HEK293 (cell line): ENCODE results near the gene TCOF1.

Source experiments
- CTCF ChIA-PET: fragments of 350-600 bp; formaldehyde crosslinking; extraction: SDS; loops from one replicate; lab custom pipeline; 2021; ENCODE audit warnings: antibody characterized with exemption; lab: Yijun Ruan, JAX
- POLR2A ChIA-PET: fragments of 300-600 bp; formaldehyde crosslinking; extraction: SDS; loops from one replicate; lab custom pipeline; 2020; ENCODE audit warnings: antibody characterized with exemption, inconsistent platforms; lab: Yijun Ruan, JAX
- H3K27ac ChIP-seq: fragments of 200-500 bp; sonication (Bioruptor generic); 2 replicates; pipeline ENCODE4 v1.5.1; 2014; ENCODE audit warnings: low read depth, low read length, control low read depth, inconsistent platforms; ENCODE audit errors: extremely low read depth
- H3K36me3 ChIP-seq, 2 experiments: fragments of 200-500 bp in 1 of 2; sonication (Bioruptor generic) in 1 of 2; 1 replicate in 1 of 2; 2 replicates in 1 of 2; pipeline ENCODE4 v1.5.1; 2014 to 2017; ENCODE audit warnings: inconsistent platforms in 2 of 2, low read length in 2 of 2; ENCODE audit not compliant: control insufficient read depth in 2 of 2, insufficient read depth in 1 of 2
- H3K4me1 ChIP-seq: fragments of 200-500 bp; sonication (Bioruptor generic); 2 replicates; pipeline ENCODE4 v1.5.1; 2014; ENCODE audit warnings: mild to moderate bottlenecking, low read length, inconsistent platforms; ENCODE audit not compliant: control insufficient read depth, insufficient read depth
- H3K4me3 ChIP-seq: 2 replicates; pipeline ENCODE4 v1.5.1; 2011; ENCODE audit warnings: low read depth, mild to moderate bottlenecking, control low read depth, low read length, moderate library complexity
- H3K9me3 ChIP-seq: fragments of 200-500 bp; sonication (Bioruptor generic); 2 replicates; pipeline ENCODE4 v1.5.1; 2014; ENCODE audit warnings: low read depth, low read length, inconsistent platforms; ENCODE audit not compliant: control insufficient read depth, insufficient read depth
- CTCF ChIP-seq: fragments of 450-650 bp; formaldehyde crosslinking; IDR thresholded peaks from 2 replicates; pipeline ENCODE4 v1.5.1; 2016; ENCODE audit warnings: missing biosample characterization, missing genetic modification characterization
- GFI1B ChIP-seq: fragments of 450-650 bp; formaldehyde crosslinking; IDR thresholded peaks from 2 replicates; pipeline ENCODE4 v1.5.1; 2016; ENCODE audit warnings: missing biosample characterization, missing genetic modification characterization
- KLF1 ChIP-seq: fragments of 450-650 bp; formaldehyde crosslinking; IDR thresholded peaks from 2 replicates; pipeline ENCODE4 v1.5.1; 2016; ENCODE audit warnings: missing biosample characterization, missing genetic modification characterization
- KLF10 ChIP-seq: fragments of 450-650 bp; IDR thresholded peaks from 2 replicates; pipeline ENCODE4 v1.5.1; 2018; ENCODE audit warnings: missing biosample characterization, mild to moderate bottlenecking, missing genetic modification characterization
- KLF17 ChIP-seq: fragments of 450-650 bp; formaldehyde crosslinking; IDR thresholded peaks from 2 replicates; pipeline ENCODE4 v1.5.1; 2016; ENCODE audit warnings: missing biosample characterization, missing genetic modification characterization
- KLF7 ChIP-seq: fragments of 450-650 bp; formaldehyde crosslinking; IDR thresholded peaks from 2 replicates; pipeline ENCODE4 v1.5.1; 2016; ENCODE audit warnings: missing biosample characterization, missing genetic modification characterization, borderline replicate concordance
- REPIN1 ChIP-seq: fragments of 450-650 bp; formaldehyde crosslinking; IDR thresholded peaks from 2 replicates; pipeline ENCODE4 v1.5.1; 2017; ENCODE audit warnings: missing biosample characterization, missing genetic modification characterization, low read depth
- SP2 ChIP-seq: fragments of 450-650 bp; formaldehyde crosslinking; IDR thresholded peaks from 2 replicates; pipeline ENCODE4 v1.5.1; 2016; ENCODE audit warnings: missing biosample characterization, missing genetic modification characterization
- SP7 ChIP-seq: fragments of 450-650 bp; formaldehyde crosslinking; IDR thresholded peaks from 2 replicates; pipeline ENCODE4 v1.5.1; 2016; ENCODE audit warnings: missing biosample characterization, missing genetic modification characterization
- YY2 ChIP-seq: fragments of 450-650 bp; formaldehyde crosslinking; IDR thresholded peaks from 2 replicates; pipeline ENCODE4 v1.5.1; 2016; ENCODE audit warnings: missing biosample characterization, missing genetic modification characterization
- ZBTB20 ChIP-seq: fragments of 450-650 bp; formaldehyde crosslinking; IDR thresholded peaks from 2 replicates; pipeline ENCODE4 v1.5.1; 2016; ENCODE audit warnings: missing biosample characterization, missing genetic modification characterization
- ZBTB7A ChIP-seq: fragments of 450-650 bp; formaldehyde crosslinking; IDR thresholded peaks from 2 replicates; pipeline ENCODE4 v1.5.1; 2016; ENCODE audit warnings: low read depth, missing biosample characterization, missing genetic modification characterization
- ZNF138 ChIP-seq: fragments of 450-650 bp; formaldehyde crosslinking; IDR thresholded peaks from 2 replicates; pipeline ENCODE4 v1.5.1; 2016; ENCODE audit warnings: missing biosample characterization, missing genetic modification characterization, borderline replicate concordance
- ZNF24 ChIP-seq: fragments of 450-650 bp; formaldehyde crosslinking; IDR thresholded peaks from 2 replicates; pipeline ENCODE4 v1.5.1; 2016; ENCODE audit warnings: missing biosample characterization, missing genetic modification characterization
- ZNF354C ChIP-seq: fragments of 450-650 bp; formaldehyde crosslinking; IDR thresholded peaks from 2 replicates; pipeline ENCODE4 v1.5.1; 2016; ENCODE audit warnings: missing biosample characterization, missing genetic modification characterization, low read depth, borderline replicate concordance
- ZNF366 ChIP-seq: fragments of 450-650 bp; formaldehyde crosslinking; conservative IDR thresholded peaks from 2 replicates; pipeline ENCODE4 v1.5.1; 2016; ENCODE audit warnings: missing biosample characterization, missing genetic modification characterization
- ZNF510 ChIP-seq: fragments of 450-650 bp; formaldehyde crosslinking; IDR thresholded peaks from 2 replicates; pipeline ENCODE4 v1.5.1; 2018; ENCODE audit warnings: mild to moderate bottlenecking, missing genetic modification characterization, missing biosample characterization; ENCODE audit not compliant: insufficient replicate concordance
- ZNF664 ChIP-seq: fragments of 450-650 bp; formaldehyde crosslinking; IDR thresholded peaks from 2 replicates; pipeline ENCODE4 v1.5.1; 2016; ENCODE audit warnings: missing biosample characterization, missing genetic modification characterization
- ZNF704 ChIP-seq: fragments of 450-650 bp; formaldehyde crosslinking; IDR thresholded peaks from 2 replicates; pipeline ENCODE4 v1.5.1; 2016; ENCODE audit warnings: missing biosample characterization, missing genetic modification characterization
- ZNF776 ChIP-seq: fragments of 450-650 bp; formaldehyde crosslinking; IDR thresholded peaks from 2 replicates; pipeline ENCODE4 v1.5.0; 2017; ENCODE audit warnings: missing biosample characterization, missing genetic modification characterization, borderline replicate concordance
- ZSCAN23 ChIP-seq: fragments of 450-650 bp; formaldehyde crosslinking; IDR thresholded peaks from 2 replicates; pipeline ENCODE4 v1.5.1; 2016; ENCODE audit warnings: missing biosample characterization, missing genetic modification characterization
- TF ChIP-seq, protein P1 (sequence below): fragments of 450-650 bp; formaldehyde crosslinking; IDR thresholded peaks from 2 replicates; pipeline ENCODE4 v1.5.1; 2017; ENCODE audit warnings: missing biosample characterization, missing genetic modification characterization
- TF ChIP-seq, protein P2 (sequence below): fragments of 450-650 bp; formaldehyde crosslinking; IDR thresholded peaks from 2 replicates; pipeline ENCODE4 v1.5.1; 2016; ENCODE audit warnings: missing biosample characterization, missing genetic modification characterization, low read depth
- TF ChIP-seq, protein P3 (sequence below): fragments of 450-650 bp; formaldehyde crosslinking; IDR thresholded peaks from 2 replicates; pipeline ENCODE4 v1.5.1; 2016; ENCODE audit warnings: missing biosample characterization, missing genetic modification characterization

The TCOF1 gene

DNA sequence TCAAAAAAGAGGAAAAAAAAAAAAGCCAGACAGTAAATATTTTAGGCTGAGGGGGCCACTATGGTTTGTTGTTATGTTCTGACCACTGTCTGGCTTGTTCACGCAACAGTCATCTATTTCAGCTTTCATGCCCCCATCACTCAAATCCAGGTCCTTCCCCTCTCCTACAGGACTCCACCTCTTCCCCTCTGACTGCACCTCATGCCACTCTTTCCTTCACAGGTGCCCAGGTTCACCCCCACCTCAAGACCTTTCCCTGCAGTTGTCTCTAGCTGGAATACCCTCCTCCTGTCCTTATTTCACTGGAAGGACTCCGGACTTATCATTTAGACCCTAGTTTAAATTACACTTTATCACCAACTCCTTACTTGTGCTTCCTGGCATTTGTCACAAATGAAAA lies 88.6 kb downstream of the TCOF1 start:
- Histone ChIP-seq H3K27ac (no peak overlapping the region), H3K4me3 (no peak overlapping the region), H3K4me1 (peaks cover 5% of the 10 kb centered on the region), H3K9me3 (no peaks in the 10 kb centered on the region), H3K36me3 (peaks cover 29 to 61% of the 10 kb centered on the region in 2 experiments)
- POLR2A ChIA-PET: interaction anchor here (0.9 to 1.5 kb wide), 2 partner anchors 10 to 35 kb away, joined by 3 to 4 read pairs; no protein-coding TSS in a partner anchor
- CTCF ChIA-PET: interaction anchor here (1.8 kb wide), 1 partner anchor 13 kb away, joined by 3 read pairs; no protein-coding TSS in a partner anchor
- no peak for TF ChIP-seq ZNF24
- no peak for TF ChIP-seq REPIN1 (tag by site-specific recombination)

GRCh38 chr5:150446583-150446982 lies 89.1 kb downstream of the TCOF1 start:
- TF ChIP-seq ZSCAN23 (tag by site-specific recombination) (no peak), KLF10 (no peak), GFI1B (no peak), ZNF510 (no peak), SP2 (tag by site-specific recombination) (no peak), KLF1 (tag by site-specific recombination) (no peak), ZBTB7A (tag by site-specific recombination) (no peak), KLF7 (tag by site-specific recombination) (no peak), SP7 (tag by site-specific recombination) (no peak)
- TF ChIP-seq, protein P1, sequence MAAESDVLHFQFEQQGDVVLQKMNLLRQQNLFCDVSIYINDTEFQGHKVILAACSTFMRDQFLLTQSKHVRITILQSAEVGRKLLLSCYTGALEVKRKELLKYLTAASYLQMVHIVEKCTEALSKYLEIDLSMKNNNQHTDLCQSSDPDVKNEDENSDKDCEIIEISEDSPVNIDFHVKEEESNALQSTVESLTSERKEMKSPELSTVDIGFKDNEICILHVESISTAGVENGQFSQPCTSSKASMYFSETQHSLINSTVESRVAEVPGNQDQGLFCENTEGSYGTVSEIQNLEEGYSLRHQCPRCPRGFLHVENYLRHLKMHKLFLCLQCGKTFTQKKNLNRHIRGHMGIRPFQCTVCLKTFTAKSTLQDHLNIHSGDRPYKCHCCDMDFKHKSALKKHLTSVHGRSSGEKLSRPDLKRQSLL (tag by site-specific recombination): no peak
- TF ChIP-seq, protein P2, sequence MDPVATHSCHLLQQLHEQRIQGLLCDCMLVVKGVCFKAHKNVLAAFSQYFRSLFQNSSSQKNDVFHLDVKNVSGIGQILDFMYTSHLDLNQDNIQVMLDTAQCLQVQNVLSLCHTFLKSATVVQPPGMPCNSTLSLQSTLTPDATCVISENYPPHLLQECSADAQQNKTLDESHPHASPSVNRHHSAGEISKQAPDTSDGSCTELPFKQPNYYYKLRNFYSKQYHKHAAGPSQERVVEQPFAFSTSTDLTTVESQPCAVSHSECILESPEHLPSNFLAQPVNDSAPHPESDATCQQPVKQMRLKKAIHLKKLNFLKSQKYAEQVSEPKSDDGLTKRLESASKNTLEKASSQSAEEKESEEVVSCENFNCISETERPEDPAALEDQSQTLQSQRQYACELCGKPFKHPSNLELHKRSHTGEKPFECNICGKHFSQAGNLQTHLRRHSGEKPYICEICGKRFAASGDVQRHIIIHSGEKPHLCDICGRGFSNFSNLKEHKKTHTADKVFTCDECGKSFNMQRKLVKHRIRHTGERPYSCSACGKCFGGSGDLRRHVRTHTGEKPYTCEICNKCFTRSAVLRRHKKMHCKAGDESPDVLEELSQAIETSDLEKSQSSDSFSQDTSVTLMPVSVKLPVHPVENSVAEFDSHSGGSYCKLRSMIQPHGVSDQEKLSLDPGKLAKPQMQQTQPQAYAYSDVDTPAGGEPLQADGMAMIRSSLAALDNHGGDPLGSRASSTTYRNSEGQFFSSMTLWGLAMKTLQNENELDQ: no peak

DNA sequence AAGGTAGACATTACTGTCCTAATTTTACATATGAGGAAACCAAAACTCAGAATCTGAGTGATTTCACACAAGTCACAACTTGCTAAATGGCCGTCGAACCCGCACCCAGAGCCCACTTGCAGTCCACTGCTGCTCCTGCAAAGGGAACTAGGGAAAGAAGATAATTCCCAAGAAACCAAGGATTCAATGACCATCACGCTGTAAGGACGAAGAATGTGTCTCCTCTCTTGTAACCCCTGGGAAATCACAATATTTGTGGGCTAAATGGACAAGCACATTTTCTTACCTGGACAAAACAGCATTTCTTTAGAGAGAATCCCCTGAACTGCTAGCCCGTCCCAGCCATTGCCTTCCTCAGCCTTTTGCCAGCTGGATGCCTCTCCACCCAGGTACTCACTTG lies 89.7 kb downstream of the TCOF1 start:
- H3K4me1 ChIP-seq: peaks cover 3% of the 10 kb centered on the region
- POLR2A ChIA-PET: interaction anchor here (1.5 kb wide), 1 partner anchor 36 kb away, joined by 4 read pairs; no protein-coding TSS in a partner anchor
- no peaks in the 10 kb centered on the region for H3K9me3 ChIP-seq
- H3K36me3 ChIP-seq: peaks cover 29 to 61% of the 10 kb centered on the region in 2 experiments
- TF ChIP-seq ZNF366 (tag by site-specific recombination): no peak
- TF ChIP-seq ZNF704 (tag by site-specific recombination): no peak
- TF ChIP-seq CTCF (tag by site-specific recombination): no peak
- TF ChIP-seq ZNF138 (tag by site-specific recombination): no peak
- no peak for TF ChIP-seq ZNF664 (tag by site-specific recombination)
- TF ChIP-seq ZBTB20 (tag by site-specific recombination): no peak
- no peak for TF ChIP-seq KLF17 (tag by site-specific recombination)
- TF ChIP-seq, protein P3, sequence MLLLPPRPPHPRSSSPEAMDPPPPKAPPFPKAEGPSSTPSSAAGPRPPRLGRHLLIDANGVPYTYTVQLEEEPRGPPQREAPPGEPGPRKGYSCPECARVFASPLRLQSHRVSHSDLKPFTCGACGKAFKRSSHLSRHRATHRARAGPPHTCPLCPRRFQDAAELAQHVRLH (tag by site-specific recombination): no peak
- TF ChIP-seq KLF7 (tag by site-specific recombination): no peak
- no peak for TF ChIP-seq ZNF354C (tag by site-specific recombination)
- TF ChIP-seq ZNF776 (tag by site-specific recombination): no peak
- no peak for TF ChIP-seq YY2
- no peak for TF ChIP-seq GFI1B
- no peak overlapping the region for H3K27ac ChIP-seq
- CTCF ChIA-PET: interaction anchor here (1.8 kb wide), 1 partner anchor 12 kb away, joined by 3 read pairs; no protein-coding TSS in a partner anchor
- H3K4me3 ChIP-seq: no peak overlapping the region

More at GRCh38 chr5:150446583-150446982, 89.1 kb downstream of the TCOF1 start:
- H3K4me3 ChIP-seq: no peak overlapping the region
- no peak overlapping the region for H3K27ac ChIP-seq
- ChIA-PET CTCF (interaction anchor here (1.8 kb wide), 1 partner anchor 13 kb away, joined by 3 read pairs; no protein-coding TSS in a partner anchor), POLR2A (interaction anchor here (0.6 to 1.5 kb wide), 3 partner anchors 10 to 136 kb away, joined by 3 to 4 read pairs (median 3); no protein-coding TSS in a partner anchor)
- H3K4me1 ChIP-seq: peaks cover 3% of the 10 kb centered on the region
- peaks cover 29 to 61% of the 10 kb centered on the region in 2 experiments for H3K36me3 ChIP-seq
- H3K9me3 ChIP-seq: no peaks in the 10 kb centered on the region
